WTC11 (cell line): ENCODE data around the gene SPHK2. TPM values are rescaled to one million over a fixed set of nuclear protein-coding genes. Genes with fewer than 3 reads are reported as not detected.
"Not testable (repeated sequence)": the region's sequence is repeated elsewhere in the genome, so short reads cannot be mapped to it uniquely, and the experiment has no call there.

Source experiments
- ATAC-seq: fragments of 200-7000 bp; cut with Tn5 transposase; 2 replicates; pipeline ENCODE4 v1.10.0; 2021; ENCODE audit warnings: mild to moderate bottlenecking, moderate library complexity
- CTCF ChIA-PET: fragments of 300-600 bp; sonication (Branson Sonifier 250); formaldehyde crosslinking; loops from one replicate; lab custom pipeline; 2021; ENCODE audit warnings: antibody characterized with exemption; lab: Charles Lee
- POLR2A ChIA-PET: fragments of 350-600 bp; sonication (Branson Sonifier 250); formaldehyde crosslinking; loops from one replicate; lab custom pipeline; 2021; ENCODE audit warnings: antibody characterized with exemption; lab: Charles Lee
- DNase-seq: peaks from one replicate; pipeline ENCODE4 v3.0.0; 2021; ENCODE audit warnings: low spot score
- H3K27ac Mint-ChIP-seq: 2 replicates; pipeline ENCODE4 v1.8.0; 2021; ENCODE audit warnings: mixed read lengths
- H3K27me3 Mint-ChIP-seq: 2 replicates; pipeline ENCODE4 v1.8.0; 2021; ENCODE audit warnings: low read depth, mild to moderate bottlenecking, moderate library complexity, mixed read lengths
- H3K36me3 Mint-ChIP-seq: 2 replicates; pipeline ENCODE4 v1.8.0; 2021; ENCODE audit warnings: mixed read lengths
- H3K4me1 Mint-ChIP-seq: 2 replicates; pipeline ENCODE4 v1.8.0; 2022; ENCODE audit warnings: mixed read lengths
- H3K4me3 Mint-ChIP-seq: 2 replicates; pipeline ENCODE4 v1.8.0; 2021; ENCODE audit warnings: mild to moderate bottlenecking, moderate library complexity, mixed read lengths
- H3K9me3 Mint-ChIP-seq: 2 replicates; pipeline ENCODE4 v1.8.0; 2021; ENCODE audit warnings: mixed read lengths
- FOXP4 ChIP-seq: sonication (generic); formaldehyde crosslinking; IDR thresholded peaks from 2 replicates; pipeline ENCODE4 v1.8.0; 2022; ENCODE audit warnings: mild to moderate bottlenecking, missing genetic modification reagents
- HMGA2 ChIP-seq: fragments of 250-450 bp; sonication (Bioruptor Pico); IDR thresholded peaks from 2 replicates; pipeline ENCODE4 v1.4.0; 2021; ENCODE audit warnings: mild to moderate bottlenecking, moderate library complexity
- IRF2 ChIP-seq: sonication (generic); formaldehyde crosslinking; IDR thresholded peaks from 2 replicates; pipeline ENCODE4 v1.8.0; 2022; ENCODE audit warnings: low read depth, missing genetic modification reagents, borderline replicate concordance
- KAT7 ChIP-seq: sonication (generic); formaldehyde crosslinking; IDR thresholded peaks from 2 replicates; pipeline ENCODE4 v1.8.1; 2023; ENCODE audit warnings: missing genetic modification reagents, mild to moderate bottlenecking, borderline replicate concordance
- MAX ChIP-seq: sonication (generic); formaldehyde crosslinking; IDR thresholded peaks from 2 replicates; pipeline ENCODE4 v1.8.0; 2022; ENCODE audit warnings: mild to moderate bottlenecking, missing genetic modification reagents
- MLX ChIP-seq: sonication (generic); formaldehyde crosslinking; IDR thresholded peaks from 2 replicates; pipeline ENCODE4 v1.8.1; 2023; ENCODE audit warnings: mild to moderate bottlenecking, missing genetic modification reagents, moderate library complexity
- MYBL2 ChIP-seq: sonication (generic); formaldehyde crosslinking; IDR thresholded peaks from 2 replicates; pipeline ENCODE4 v1.8.1; 2023; ENCODE audit warnings: mild to moderate bottlenecking, moderate library complexity, missing genetic modification reagents
- NR1H2 ChIP-seq: sonication (generic); formaldehyde crosslinking; IDR thresholded peaks from 2 replicates; pipeline ENCODE4 v1.9.0; 2021; ENCODE audit warnings: mild to moderate bottlenecking, moderate library complexity, missing genetic modification reagents
- NR2C2 ChIP-seq: sonication (generic); formaldehyde crosslinking; IDR thresholded peaks from 2 replicates; pipeline ENCODE4 v1.8.0; 2022; ENCODE audit warnings: mild to moderate bottlenecking, missing genetic modification reagents
- PREB ChIP-seq: sonication (generic); formaldehyde crosslinking; IDR thresholded peaks from 2 replicates; pipeline ENCODE4 v1.8.1; 2022; ENCODE audit warnings: mild to moderate bottlenecking, missing genetic modification reagents, moderate library complexity, borderline replicate concordance
- RELA ChIP-seq: sonication (generic); formaldehyde crosslinking; IDR thresholded peaks from 2 replicates; pipeline ENCODE4 v1.8.1; 2022; ENCODE audit warnings: missing genetic modification reagents, mild to moderate bottlenecking, borderline replicate concordance
- TP53 ChIP-seq: sonication (generic); formaldehyde crosslinking; IDR thresholded peaks from 2 replicates; pipeline ENCODE4 v1.8.1; 2023; ENCODE audit warnings: mild to moderate bottlenecking, missing genetic modification reagents
- ZNF121 ChIP-seq: sonication (generic); formaldehyde crosslinking; IDR thresholded peaks from 2 replicates; pipeline ENCODE4 v1.8.0; 2023; ENCODE audit warnings: missing genetic modification reagents
- ZSCAN18 ChIP-seq: fragments of 250-450 bp; sonication (Bioruptor Pico); IDR thresholded peaks from 2 replicates; pipeline ENCODE4 v2.1.2; 2022; ENCODE audit warnings: mild to moderate bottlenecking, moderate library complexity
- total RNA-seq: library from RNA; stranded (reverse); gene quantifications from 3 replicates; pipeline ENCODE4 v1.2.3, GENCODE V29; 2021

The SPHK2 gene
- total RNA-seq, 1 experiment from 2014 or later, result 64.6 TPM

GRCh38 chr19:48577908-48578307, 41.4 kb upstream of the SPHK2 start:
- POLR2A ChIA-PET, H3K27ac Mint-ChIP-seq: not testable (repeated sequence)

GRCh38 chr19:48578891-48579290, 40.4 kb upstream of the SPHK2 start:
- no peaks in the 10 kb centered on the region for H3K9me3 Mint-ChIP-seq
- no peak for TF ChIP-seq NR1H2
- TF ChIP-seq FOXP4 (CRISPR knock-in tag), result no peak
- TF ChIP-seq PREB (CRISPR knock-in tag), result no peak
- TF ChIP-seq, all 79 proteins: peak for 0
- no peak overlapping the region for H3K27ac Mint-ChIP-seq
- DNase-seq (no peak), ATAC-seq (no peak)
- peaks cover 2% of the 10 kb centered on the region; the same call in 1 of the 2 replicates for H3K27me3 Mint-ChIP-seq
- peaks cover under 1% of the 10 kb centered on the region; the same call in 1 of the 2 replicates for H3K4me1 Mint-ChIP-seq
- H3K36me3 Mint-ChIP-seq, result no peaks in the 10 kb centered on the region
- no peak overlapping the region for H3K4me3 Mint-ChIP-seq
- CTCF ChIA-PET, result interaction anchor here (1.0 to 1.6 kb wide), 2 partner anchors 10 to 73 kb away, joined by 4 to 9 read pairs; no protein-coding TSS in a partner anchor
- POLR2A ChIA-PET, result no interaction called here

More at GRCh38 chr19:48577908-48578307, 41.4 kb upstream of the SPHK2 start:
- H3K27me3 Mint-ChIP-seq, H3K4me3 Mint-ChIP-seq, DNase-seq, ATAC-seq, H3K36me3 Mint-ChIP-seq, H3K4me1 Mint-ChIP-seq, H3K9me3 Mint-ChIP-seq: not testable (repeated sequence)
- TF ChIP-seq ZNF121, result peak; percentile 68; the same call in 1 of the 2 replicates
- CTCF ChIA-PET, result interaction anchor here (0.7 to 1.0 kb wide), 2 partner anchors 11 to 72 kb away, joined by 3 to 4 read pairs; no protein-coding TSS in a partner anchor

GRCh38 chr19:48582168-48582567, 37.1 kb upstream of the SPHK2 start:
- H3K36me3 Mint-ChIP-seq, result no peaks in the 10 kb centered on the region
- H3K27me3 Mint-ChIP-seq, result peaks cover 4% of the 10 kb centered on the region; the same call in 1 of the 2 replicates
- no peak for ATAC-seq
- ChIA-PET CTCF (interaction anchor here (1.0 to 10.1 kb wide), 3 partner anchors 14 to 92 kb away, joined by 3 to 297 read pairs (median 122); partner anchors contain the start of gene LMTK3), POLR2A (no interaction called here)
- no peak overlapping the region for H3K4me3 Mint-ChIP-seq
- H3K27ac Mint-ChIP-seq, result no peak overlapping the region
- DNase-seq, result no peak
- TF ChIP-seq KAT7 (no peak), TP53 (no peak), MAX (CRISPR knock-in tag) (no peak), RELA (no peak), IRF2 (CRISPR knock-in tag) (no peak), ZSCAN18 (CRISPR knock-in tag) (no peak), HMGA2 (CRISPR knock-in tag) (no peak), MYBL2 (CRISPR knock-in tag) (no peak), NR2C2 (no peak), MLX (CRISPR knock-in tag) (no peak)
- H3K4me1 Mint-ChIP-seq, result peaks cover 4% of the 10 kb centered on the region; the same call in 1 of the 2 replicates
- H3K9me3 Mint-ChIP-seq, result no peaks in the 10 kb centered on the region
